IMR-90 (cell line): Measurements from ENCODE around the gene HS2ST1. TPM values are rescaled to one million over a fixed set of nuclear protein-coding genes. Genes with fewer than 3 reads are reported as not detected.

Experiments used
- ATAC-seq: fragments of 200-7000 bp; cut with Tn5 transposase; 2 replicates; pipeline ENCODE4 v1.9.1; 2020; ENCODE audit warnings: low read depth, mild to moderate bottlenecking, moderate library complexity
- BruUV-seq: library from RNA; stranded (reverse); fragments of 400-500 nt; replicated peaks from 2 replicates; lab custom pipeline; 2021; lab: Mats Ljungman, UMichigan
- CTCF ChIA-PET: fragments of 300-600 bp; formaldehyde crosslinking; extraction: SDS; loops from one replicate; lab custom pipeline; 2021; ENCODE audit warnings: antibody characterized with exemption; lab: Yijun Ruan, JAX
- POLR2A ChIA-PET: fragments of 300-600 bp; sonication (Branson Sonifier 250); formaldehyde crosslinking; loops from one replicate; lab custom pipeline; 2022; ENCODE audit warnings: antibody characterized with exemption; ENCODE audit not compliant: unreplicated experiment; lab: Charles Lee
- DNase-seq: peaks from one replicate; pipeline ENCODE4 v3.0.0; 2013
- H2AFZ ChIP-seq: replicated peaks from 2 replicates; pipeline ENCODE3; 2013; ENCODE audit warnings: low read length, mild to moderate bottlenecking; ENCODE audit not compliant: poor library complexity
- H2AK5ac ChIP-seq: 2 replicates; pipeline ENCODE4 v1.6.1; 2013; ENCODE audit warnings: low read depth, low read length, inconsistent platforms
- H2AK9ac ChIP-seq: replicated peaks from 2 replicates; pipeline ENCODE3; 2013; ENCODE audit warnings: mild to moderate bottlenecking, low read depth, low read length, moderate library complexity; ENCODE audit not compliant: poor library complexity
- H2BK120ac ChIP-seq: 2 replicates; pipeline ENCODE4 v1.6.1; 2013; ENCODE audit warnings: low read depth, low read length, inconsistent platforms
- H2BK15ac ChIP-seq: 3 replicates; pipeline ENCODE4 v1.6.1; 2013; ENCODE audit warnings: low read depth, low read length, inconsistent platforms
- H2BK20ac ChIP-seq: 2 replicates; pipeline ENCODE4 v1.6.1; 2013; ENCODE audit warnings: low read depth, mild to moderate bottlenecking, inconsistent platforms, low read length, moderate library complexity
- H2BK5ac ChIP-seq: 2 replicates; pipeline ENCODE4 v1.6.1; 2013; ENCODE audit warnings: mild to moderate bottlenecking, low read depth, low read length, inconsistent platforms; ENCODE audit not compliant: poor library complexity, severe bottlenecking
- H3K14ac ChIP-seq: replicated peaks from 2 replicates; pipeline ENCODE4 v1.6.1; 2013; ENCODE audit warnings: low read depth, low read length, inconsistent platforms
- H3K18ac ChIP-seq: 2 replicates; pipeline ENCODE4 v1.6.1; 2013; ENCODE audit warnings: low read depth, low read length, control low read depth
- H3K23ac ChIP-seq: 2 replicates; pipeline ENCODE4 v1.6.1; 2013; ENCODE audit warnings: low read depth, low read length, inconsistent platforms
- H3K27ac ChIP-seq: 2 replicates; pipeline ENCODE4 v1.5.1; 2013; ENCODE audit warnings: mild to moderate bottlenecking, control low read depth, low read length; ENCODE audit not compliant: insufficient read depth
- H3K27me3 ChIP-seq: 2 replicates; pipeline ENCODE4 v1.6.1; 2013; ENCODE audit warnings: low read length; ENCODE audit not compliant: control insufficient read depth, insufficient read depth
- H3K36me3 ChIP-seq: 2 replicates; pipeline ENCODE4 v1.6.1; 2013; ENCODE audit warnings: low read length, mixed read lengths; ENCODE audit not compliant: control insufficient read depth, insufficient read depth
- H3K4ac ChIP-seq: 2 replicates; pipeline ENCODE4 v1.6.1; 2013; ENCODE audit warnings: low read depth, low read length, inconsistent platforms
- H3K4me1 ChIP-seq: 2 replicates; pipeline ENCODE4 v1.6.1; 2013; ENCODE audit warnings: low read length, mixed read lengths; ENCODE audit not compliant: control insufficient read depth, insufficient read depth
- H3K4me2 ChIP-seq: 2 replicates; pipeline ENCODE4 v1.6.1; 2013; ENCODE audit warnings: low read depth, mild to moderate bottlenecking, control low read depth, low read length, moderate library complexity
- H3K4me3 ChIP-seq: 2 replicates; pipeline ENCODE4 v1.5.1; 2013; ENCODE audit warnings: low read depth, mild to moderate bottlenecking, control low read depth, low read length, moderate library complexity; ENCODE audit not compliant: insufficient read depth
- H3K56ac ChIP-seq: 2 replicates; pipeline ENCODE4 v1.6.1; 2013; ENCODE audit warnings: low read length, inconsistent platforms; ENCODE audit not compliant: insufficient read depth; ENCODE audit errors: extremely low read depth
- H3K79me1 ChIP-seq, 2 experiments: 2 replicates each; pipeline ENCODE4 v1.6.1; 2013; ENCODE audit warnings: low read length in 2 of 2, inconsistent platforms in 1 of 2, low read depth in 1 of 2
- H3K9ac ChIP-seq: 2 replicates; pipeline ENCODE4 v1.6.1; 2013; ENCODE audit warnings: low read depth, low read length, control low read depth
- H3K9me1 ChIP-seq: 2 replicates; pipeline ENCODE4 v1.6.1; 2013; ENCODE audit warnings: low read length, inconsistent platforms; ENCODE audit not compliant: insufficient read depth
- H3K9me3 ChIP-seq: 2 replicates; pipeline ENCODE4 v1.6.1; 2013; ENCODE audit warnings: low read length; ENCODE audit not compliant: control insufficient read depth, insufficient read depth
- H4K20me1 ChIP-seq: 2 replicates; pipeline ENCODE4 v1.6.1; 2013; ENCODE audit warnings: low read length, inconsistent platforms; ENCODE audit not compliant: insufficient read depth
- H4K5ac ChIP-seq: 2 replicates; pipeline ENCODE4 v1.6.1; 2013; ENCODE audit warnings: mild to moderate bottlenecking, low read depth, low read length, control low read depth
- H4K8ac ChIP-seq, 2 experiments: 2 replicates each; pipeline ENCODE4 v1.6.1; 2013; ENCODE audit warnings: low read depth in 2 of 2, low read length in 2 of 2, control low read depth in 1 of 2, inconsistent platforms in 1 of 2
- H4K91ac ChIP-seq: 2 replicates; pipeline ENCODE4 v1.6.1; 2013; ENCODE audit warnings: low read depth, low read length, inconsistent platforms; ENCODE audit not compliant: insufficient read depth
- CEBPB ChIP-seq: IDR thresholded peaks from 2 replicates; pipeline ENCODE4 v1.6.1; 2012; ENCODE audit warnings: low read depth, low read length, improper control_type of control experiment
- CHD1 ChIP-seq: IDR thresholded peaks from 2 replicates; pipeline ENCODE4 v1.6.1; 2012; ENCODE audit warnings: low read depth, low read length, improper control_type of control experiment
- ELK1 ChIP-seq: fragments of 150-350 bp; IDR thresholded peaks from 2 replicates; pipeline ENCODE4 v1.6.1; 2016; ENCODE audit warnings: low read depth, mild to moderate bottlenecking, low read length, moderate library complexity, borderline replicate concordance
- NFE2L2 ChIP-seq: fragments of 150-350 bp; IDR thresholded peaks from 2 replicates; pipeline ENCODE4 v1.6.1; 2016; ENCODE audit warnings: low read depth, mild to moderate bottlenecking, low read length
- RAD21 ChIP-seq: IDR thresholded peaks from 2 replicates; pipeline ENCODE4 v1.6.1; 2012; ENCODE audit warnings: low read length, improper control_type of control experiment
- RCOR1 ChIP-seq: IDR thresholded peaks from 2 replicates; pipeline ENCODE4 v1.6.1; 2012; ENCODE audit warnings: mild to moderate bottlenecking, low read length, improper control_type of control experiment; ENCODE audit not compliant: insufficient replicate concordance
- SMC3 ChIP-seq: fragments of 150-350 bp; IDR thresholded peaks from 2 replicates; pipeline ENCODE4 v1.6.1; 2016; ENCODE audit warnings: low read depth, mild to moderate bottlenecking, antibody characterized with exemption, low read length, moderate library complexity
- WGBS, 2 experiments: methylation state at CpG; one replicate each; pipeline versions ENCODE4 v1.1.5 to v1.1.7; 2013; ENCODE audit warnings: missing lambda C conversion rate in 2 of 2; ENCODE audit not compliant: insufficient read length in 1 of 2; ENCODE audit errors: extremely low coverage in 2 of 2; 5-methylcytosine and 5-hydroxymethylcytosine counted together
- dilution Hi-C: fragments of 300-500 bp; cut with HindIII; formaldehyde crosslinking; loops from one replicate; pipeline ENCODE4 v1.14.3; 2018; ENCODE audit warnings: low sequenced_read_pairs; ENCODE audit not compliant: unreplicated experiment
- in situ Hi-C: fragments of 300-500 bp; cut with MboI; formaldehyde crosslinking; loops from 3 replicates; pipeline ENCODE4 v1.14.3; 2019; ENCODE audit warnings: low sequenced_read_pairs, inconsistent platforms, mixed read lengths
- intact Hi-C: fragments of 100-400 bp; cut with micrococcal nuclease; formaldehyde crosslinking; loops from 2 replicates; pipeline ENCODE4 v1.10.0; 2022
- polyA plus RNA-seq, 3 experiments: library from polyadenylated mRNA; depleted of rRNA; stranded (reverse); fragments of >200 nt; gene quantifications; 2 replicates each; pipeline ENCODE4 v1.2.3, GENCODE V29; 2012; ENCODE audit warnings: low replicate concordance in 1 of 3
- total RNA-seq: library from RNA; depleted of rRNA; stranded (reverse); fragments of >200 nt; gene quantifications from 2 replicates; pipeline ENCODE4 v1.2.3, GENCODE V29; 2012

Gene HS2ST1
- total and polyA plus RNA-seq, 2 of the 4 experiments (the other 2 are of a cell fraction): 7.8 to 13.1 TPM

- H3K27me3 ChIP-seq: no peaks in the 10 kb centered on the region
- no peak overlapping the region for H3K56ac ChIP-seq
- H2AK5ac ChIP-seq: no peak overlapping the region
- H3K4ac ChIP-seq: no peak overlapping the region
- DNase-seq (no peak), ATAC-seq (no peak)
- no peak overlapping the region for H4K91ac ChIP-seq
- no peak overlapping the region for H2BK120ac ChIP-seq
- CTCF ChIA-PET: interaction anchor here (0.6 kb wide), 1 partner anchor 1637 kb away, joined by 3 read pairs; no protein-coding TSS in a partner anchor
- no peak overlapping the region for H3K23ac ChIP-seq
- H3K14ac ChIP-seq: no peak overlapping the region
- intact Hi-C loops (loop anchor here (2.0 kb wide), 1 partner anchor 14 kb away; no protein-coding TSS in a partner anchor), in situ Hi-C loops (no loop called here), dilution Hi-C loops (no loop called here)
- H3K27ac ChIP-seq: no peak overlapping the region
- no peak overlapping the region for H2BK5ac ChIP-seq
- no peak overlapping the region for H2AK9ac ChIP-seq
- no peaks in the 10 kb centered on the region for H3K36me3 ChIP-seq
- no peak overlapping the region for H3K18ac ChIP-seq
- no peak overlapping the region for H3K9ac ChIP-seq
- no CpG with 5 or more reads among the region's 1 CpG for whole genome bisulfite sequencing, 2 experiments
- TF ChIP-seq ELK1: no peak
- no peak for TF ChIP-seq NFE2L2
- no peak for TF ChIP-seq RCOR1
- no peak for TF ChIP-seq CEBPB
- no peak for TF ChIP-seq SMC3
- no peak for TF ChIP-seq RAD21
- no peak for TF ChIP-seq CHD1
- H3K79me1 ChIP-seq: peaks cover 15 to 37% of the 10 kb centered on the region in 2 experiments; a peak in 3 of 4 replicates
- H4K20me1 ChIP-seq: peaks cover 28% of the 10 kb centered on the region
- H3K9me1 ChIP-seq: no peaks in the 10 kb centered on the region
- H3K9me3 ChIP-seq: no peaks in the 10 kb centered on the region
- BruUV-seq: no TSS peak
- no peak overlapping the region for H4K5ac ChIP-seq
- no peak overlapping the region for H3K4me2 ChIP-seq
- no peak overlapping the region for H4K8ac ChIP-seq
- H2BK20ac ChIP-seq: no peak overlapping the region
- H2AFZ ChIP-seq: no peak overlapping the region
- H3K4me3 ChIP-seq: no peak overlapping the region
- POLR2A ChIA-PET: no interaction called here
- H3K4me1 ChIP-seq: peaks cover 4% of the 10 kb centered on the region; the same call in 1 of the 2 replicates
- no peak overlapping the region for H2BK15ac ChIP-seq
Measured at GRCh38 chr1:86916752-86917151, 2.3 kb downstream of the HS2ST1 start.
